Measurements from ENCODE around the gene DDX39B.
"Not testable (repeated sequence)": the region's sequence is repeated elsewhere in the genome, so short reads cannot be mapped to it uniquely, and the experiment has no call there.

DDX39B gene

DNA sequence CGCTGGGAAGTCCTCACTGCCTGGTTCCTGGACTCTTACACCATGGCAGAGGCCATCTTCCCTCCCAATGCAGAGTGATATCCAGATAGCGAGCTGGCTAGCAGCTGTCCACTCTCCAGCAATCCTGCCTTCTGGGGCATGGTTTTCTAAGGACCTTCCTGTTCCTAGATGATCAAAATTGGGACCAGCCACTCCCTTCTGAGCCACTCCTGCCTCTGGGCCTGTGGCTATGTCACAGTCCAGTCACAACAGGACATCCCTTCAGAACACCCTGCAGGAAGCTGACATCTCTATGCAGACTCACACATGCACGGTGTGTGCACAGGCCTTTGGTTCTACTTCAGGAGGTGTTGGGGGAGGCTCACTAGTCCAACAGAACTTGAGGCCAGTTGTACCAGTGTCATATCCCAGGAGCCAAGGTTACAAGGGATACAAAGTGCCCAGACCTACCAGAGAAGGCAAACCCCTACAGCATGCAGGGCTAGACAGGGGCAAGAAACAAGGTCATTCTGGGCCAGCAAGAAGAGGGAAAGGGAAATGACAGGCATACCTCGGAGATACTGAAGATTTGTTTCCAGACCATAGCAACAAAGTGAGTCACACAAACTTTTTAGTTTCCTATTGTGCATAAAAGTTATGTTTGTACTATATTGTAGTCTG lies 15.7 kb downstream of the DDX39B start:
- in situ Hi-C loops (cut with HindIII; ENCODE audit: low sequenced_read_pairs), result no loop called here
- H3K4me3 ChIP-seq (ENCODE audit: low read depth, low read length), result no peak overlapping the region
- TF ChIP-seq, protein P1, sequence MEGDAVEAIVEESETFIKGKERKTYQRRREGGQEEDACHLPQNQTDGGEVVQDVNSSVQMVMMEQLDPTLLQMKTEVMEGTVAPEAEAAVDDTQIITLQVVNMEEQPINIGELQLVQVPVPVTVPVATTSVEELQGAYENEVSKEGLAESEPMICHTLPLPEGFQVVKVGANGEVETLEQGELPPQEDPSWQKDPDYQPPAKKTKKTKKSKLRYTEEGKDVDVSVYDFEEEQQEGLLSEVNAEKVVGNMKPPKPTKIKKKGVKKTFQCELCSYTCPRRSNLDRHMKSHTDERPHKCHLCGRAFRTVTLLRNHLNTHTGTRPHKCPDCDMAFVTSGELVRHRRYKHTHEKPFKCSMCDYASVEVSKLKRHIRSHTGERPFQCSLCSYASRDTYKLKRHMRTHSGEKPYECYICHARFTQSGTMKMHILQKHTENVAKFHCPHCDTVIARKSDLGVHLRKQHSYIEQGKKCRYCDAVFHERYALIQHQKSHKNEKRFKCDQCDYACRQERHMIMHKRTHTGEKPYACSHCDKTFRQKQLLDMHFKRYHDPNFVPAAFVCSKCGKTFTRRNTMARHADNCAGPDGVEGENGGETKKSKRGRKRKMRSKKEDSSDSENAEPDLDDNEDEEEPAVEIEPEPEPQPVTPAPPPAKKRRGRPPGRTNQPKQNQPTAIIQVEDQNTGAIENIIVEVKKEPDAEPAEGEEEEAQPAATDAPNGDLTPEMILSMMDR (IDR thresholded peaks at IDR 0.05; ENCODE audit: low read depth, low read length, missing control alignments), result no peak
- no peak for DNase-seq (ENCODE audit: low read depth)

DNA sequence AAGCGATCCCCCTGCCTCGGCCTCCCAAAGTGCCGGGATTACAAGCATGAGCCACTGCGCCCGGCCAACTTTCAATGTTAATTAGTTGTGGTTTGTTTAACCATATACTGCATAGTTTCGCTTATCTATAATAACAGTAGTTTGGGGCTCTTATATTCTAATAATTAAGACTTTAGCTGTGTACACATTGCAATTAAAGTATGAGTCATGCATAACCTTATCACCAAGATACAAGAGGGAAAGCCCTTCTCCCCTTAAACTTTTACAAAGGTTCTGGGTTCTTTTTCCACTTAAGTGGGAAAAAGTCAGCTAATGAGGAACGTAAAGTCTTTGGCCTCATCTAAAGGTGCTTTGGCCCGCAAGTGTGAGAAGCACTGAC lies 16.3 kb downstream of the DDX39B start:
- TF ChIP-seq, protein P1 (IDR thresholded peaks at IDR 0.05; ENCODE audit: low read depth, low read length, missing control alignments), result no peak
- no peak overlapping the region for H3K4me3 ChIP-seq (ENCODE audit: low read depth, low read length)
- no peak for DNase-seq (ENCODE audit: low read depth)
- in situ Hi-C loops (cut with HindIII; ENCODE audit: low sequenced_read_pairs), result no loop called here

DNA sequence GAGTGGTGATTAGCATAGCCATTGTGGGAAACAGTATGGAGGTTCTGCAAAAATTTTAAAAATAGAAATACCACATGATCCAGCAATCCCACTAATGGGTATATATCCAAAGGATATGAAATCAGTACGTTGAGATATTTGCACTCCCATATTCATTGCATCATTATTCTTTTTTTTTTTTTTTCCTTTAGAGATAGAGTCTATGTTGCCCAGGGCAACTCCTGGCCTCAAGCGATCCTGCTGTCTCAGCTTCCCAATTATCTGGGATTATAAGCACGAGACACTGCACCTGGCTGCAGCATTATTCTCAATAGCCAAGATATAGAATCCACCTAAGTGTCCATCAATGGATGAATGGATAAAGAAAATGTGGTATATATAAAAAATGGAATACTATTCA lies 20.0 kb downstream of the DDX39B start:
- in situ Hi-C loops (cut with HindIII; ENCODE audit: low sequenced_read_pairs), result no loop called here
- DNase-seq (ENCODE audit: low read depth), result no peak
- TF ChIP-seq, protein P1 (IDR thresholded peaks at IDR 0.05; ENCODE audit: low read depth, low read length, missing control alignments), result no peak
- no peak overlapping the region for H3K4me3 ChIP-seq (ENCODE audit: low read depth, low read length)

DNA sequence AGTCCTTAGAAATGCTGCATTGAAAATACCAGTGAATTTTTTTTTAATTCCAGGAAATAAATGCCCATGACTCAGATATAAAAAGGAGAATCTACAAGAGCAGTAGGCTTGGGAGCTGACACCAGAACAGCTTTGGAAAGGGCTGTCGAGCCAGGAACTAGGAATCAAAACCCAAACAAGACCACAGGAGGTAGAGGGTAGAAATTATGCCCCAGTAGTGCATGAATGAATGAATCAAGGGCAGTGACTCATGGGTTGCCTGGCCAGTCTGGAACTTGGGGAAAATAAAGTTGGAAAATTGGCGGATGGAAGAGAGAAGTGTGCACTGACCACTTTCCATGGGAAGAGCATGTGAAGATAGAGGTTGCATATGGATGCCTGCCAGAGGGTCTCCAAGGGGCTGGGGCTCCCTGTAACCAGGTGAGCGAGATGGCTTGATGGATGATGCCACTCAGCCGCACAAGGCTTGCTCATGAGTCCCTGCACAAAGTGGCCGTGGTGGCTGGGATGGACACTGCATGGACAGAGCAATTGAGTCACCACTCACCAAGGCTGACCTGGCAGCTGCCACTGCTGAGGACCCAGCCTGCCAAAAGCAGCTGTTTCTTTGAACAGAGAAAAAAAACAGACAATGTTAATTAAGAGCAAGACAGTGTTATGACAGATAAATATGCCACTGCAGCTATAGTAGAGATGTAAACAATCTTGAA lies 28.2 kb downstream of the DDX39B start:
- in situ Hi-C loops (cut with HindIII; ENCODE audit: low sequenced_read_pairs), result no loop called here
- TF ChIP-seq, protein P1 (IDR thresholded peaks at IDR 0.05; ENCODE audit: low read depth, low read length, missing control alignments), result no peak
- DNase-seq (ENCODE audit: low read depth), result no peak
- no peak overlapping the region for H3K4me3 ChIP-seq (ENCODE audit: low read depth, low read length)

DNA sequence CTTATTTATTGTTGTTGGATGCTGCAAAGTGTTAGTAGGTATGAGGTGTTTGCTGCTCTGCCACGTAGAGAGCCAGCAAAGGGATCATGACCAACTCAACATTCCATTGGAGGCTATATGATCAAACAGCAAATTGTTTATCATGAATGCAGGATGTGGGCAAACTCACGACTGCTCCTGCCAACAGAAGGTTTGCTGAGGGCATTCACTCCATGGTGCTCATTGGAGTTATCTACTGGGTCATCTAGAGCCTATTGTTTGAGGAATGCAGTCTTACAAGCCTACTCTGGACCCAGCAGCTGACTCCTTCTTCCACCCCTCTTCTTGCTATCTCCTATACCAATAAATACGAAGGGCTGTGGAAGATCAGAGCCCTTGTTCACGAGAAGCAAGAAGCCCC lies 31.8 kb downstream of the DDX39B start:
- no peak for DNase-seq (ENCODE audit: low read depth)
- H3K4me3 ChIP-seq (ENCODE audit: low read depth, low read length), result no peak overlapping the region
- in situ Hi-C loops (cut with HindIII; ENCODE audit: low sequenced_read_pairs), result no loop called here
- TF ChIP-seq, protein P1 (IDR thresholded peaks at IDR 0.05; ENCODE audit: low read depth, low read length, missing control alignments), result no peak

DNA sequence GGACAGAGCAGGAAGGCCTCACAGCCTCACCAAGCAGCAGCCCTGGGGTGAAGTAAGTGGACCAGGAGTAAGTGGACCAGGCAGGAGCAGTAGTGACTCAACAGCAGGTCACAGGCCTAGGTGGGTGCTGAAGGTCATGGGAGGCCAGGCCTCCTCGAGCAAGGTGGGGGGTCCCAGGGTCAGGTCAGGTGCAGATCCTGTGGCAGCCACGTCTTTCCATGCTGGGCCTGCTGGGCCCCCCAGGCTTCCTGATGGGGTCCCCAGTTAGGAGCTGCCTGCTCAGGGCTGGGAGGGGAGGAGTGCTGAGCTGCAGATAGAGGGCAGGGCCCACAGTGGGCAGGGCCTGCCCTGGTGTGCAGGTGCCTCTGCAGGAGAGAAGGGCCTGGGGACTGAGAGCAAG lies 32.8 kb downstream of the DDX39B start:
- DNase-seq (ENCODE audit: low read depth); in situ Hi-C loops (cut with HindIII; ENCODE audit: low sequenced_read_pairs); H3K4me3 ChIP-seq (ENCODE audit: low read depth, low read length): not testable (repeated sequence)

DNA sequence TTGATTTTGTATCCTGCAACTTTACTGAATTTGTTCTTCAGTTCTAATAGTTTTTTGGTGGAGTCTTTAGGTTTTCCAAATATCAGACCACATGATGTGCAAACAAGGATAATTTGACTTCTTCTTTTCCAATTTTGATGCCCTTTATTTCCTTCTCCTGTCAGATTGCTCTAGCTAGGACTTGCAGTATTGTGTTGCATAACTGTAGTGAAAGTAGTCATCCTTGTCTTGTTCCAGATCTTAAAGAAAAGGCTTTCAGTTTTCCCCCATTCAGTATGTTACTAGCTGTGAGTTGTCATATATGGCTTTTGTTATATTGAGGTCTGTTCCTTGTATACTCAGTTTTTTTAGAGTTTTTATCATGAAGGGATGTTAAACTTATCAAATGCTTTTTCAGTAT lies 39.2 kb downstream of the DDX39B start:
- TF ChIP-seq, protein P1 (IDR thresholded peaks at IDR 0.05; ENCODE audit: low read depth, low read length, missing control alignments), result no peak
- no peak for DNase-seq (ENCODE audit: low read depth)
- in situ Hi-C loops (cut with HindIII; ENCODE audit: low sequenced_read_pairs), result no loop called here

DNA sequence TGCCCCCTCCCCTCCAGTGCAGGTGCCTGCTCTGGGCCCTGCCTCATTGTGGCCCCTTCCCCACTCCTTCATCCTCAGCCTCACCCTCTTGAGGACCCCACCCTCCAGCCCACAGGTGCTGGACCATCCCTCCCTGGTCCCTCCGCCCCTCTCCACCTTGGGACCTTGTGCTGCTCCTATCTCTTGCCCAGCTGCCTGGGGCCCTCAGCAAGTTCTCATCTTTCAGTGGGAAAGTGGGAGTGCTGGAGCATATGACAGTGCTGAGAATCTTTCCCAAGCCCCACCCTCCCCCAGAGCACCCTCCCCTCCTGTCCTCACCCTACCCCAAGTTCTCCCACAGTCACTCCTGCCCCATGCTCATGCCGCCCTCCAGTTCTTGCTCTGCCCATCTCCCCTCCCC lies 42.2 kb downstream of the DDX39B start:
- in situ Hi-C loops (cut with HindIII; ENCODE audit: low sequenced_read_pairs); DNase-seq (ENCODE audit: low read depth); H3K4me3 ChIP-seq (ENCODE audit: low read depth, low read length): not testable (repeated sequence)

More for the DNA sequence above, 39.2 kb downstream of the DDX39B start:
- H3K4me3 ChIP-seq (ENCODE audit: low read depth, low read length), result no peak overlapping the region
